ENCODE results near the gene HACD3.

Gene HACD3

GRCh38 chr15:65516997-65517865 lies 13.0 kb upstream of the HACD3 start, which contains the start of gene DPP8:
TSS of gene DPP8 (minus strand) at chr15:65517689. CDS start at chr15:65512553, 5,136 bp downstream.
- peak; percentile 94 for TF ChIP-seq CTCF (IDR thresholded peaks at IDR 0.05; ENCODE audit: low read depth, low read length, missing control alignments)
- peak; percentile 88 for DNase-seq (ENCODE audit: low read depth)
- H3K4me3 ChIP-seq (ENCODE audit: low read depth, low read length): peak within 1 kb of the TSS; percentile 99

DNA sequence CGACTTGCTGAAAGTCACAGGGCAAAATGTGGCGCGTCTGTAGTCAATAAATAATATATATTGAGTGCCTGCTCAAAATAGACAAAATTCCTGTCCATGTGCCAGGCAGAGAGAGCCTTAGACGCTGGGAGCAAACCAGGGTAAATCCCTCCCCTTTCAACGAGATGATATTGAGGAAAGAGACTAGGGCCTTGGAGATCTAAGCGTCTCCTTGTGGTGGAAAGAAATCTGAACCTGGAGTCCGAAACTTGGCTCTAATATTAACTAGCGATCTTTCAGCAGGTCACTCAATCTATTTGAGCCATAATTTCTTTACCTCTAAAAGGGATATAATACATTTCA lies 12.4 kb upstream of the HACD3 start:
- no peak for TF ChIP-seq CTCF (IDR thresholded peaks at IDR 0.05; ENCODE audit: low read depth, low read length, missing control alignments)
- no peak for DNase-seq (ENCODE audit: low read depth)
- peak overlapping the region; percentile 99 for H3K4me3 ChIP-seq (ENCODE audit: low read depth, low read length)

- no peak for DNase-seq (ENCODE audit: low read depth)
These were observed 11.5 kb upstream of the HACD3 start for GRCh38 chr15:65518633-65519285.

GRCh38 chr15:65521350-65521749 lies 8.9 kb upstream of the HACD3 start:
- DNase-seq (ENCODE audit: low read depth): no peak
- no peak overlapping the region for H3K4me3 ChIP-seq (ENCODE audit: low read depth, low read length)
- TF ChIP-seq CTCF (IDR thresholded peaks at IDR 0.05; ENCODE audit: low read depth, low read length, missing control alignments): no peak

More at GRCh38 chr15:65518633-65519285, 11.5 kb upstream of the HACD3 start:
- no peak for TF ChIP-seq CTCF (IDR thresholded peaks at IDR 0.05; ENCODE audit: low read depth, low read length, missing control alignments)
- H3K4me3 ChIP-seq (ENCODE audit: low read depth, low read length): no peak overlapping the region

GRCh38 chr15:65524226-65524625 lies 6.0 kb upstream of the HACD3 start:
- DNase-seq (ENCODE audit: low read depth): no peak
- TF ChIP-seq CTCF (IDR thresholded peaks at IDR 0.05; ENCODE audit: low read depth, low read length, missing control alignments): no peak
- H3K4me3 ChIP-seq (ENCODE audit: low read depth, low read length): no peak overlapping the region

DNA sequence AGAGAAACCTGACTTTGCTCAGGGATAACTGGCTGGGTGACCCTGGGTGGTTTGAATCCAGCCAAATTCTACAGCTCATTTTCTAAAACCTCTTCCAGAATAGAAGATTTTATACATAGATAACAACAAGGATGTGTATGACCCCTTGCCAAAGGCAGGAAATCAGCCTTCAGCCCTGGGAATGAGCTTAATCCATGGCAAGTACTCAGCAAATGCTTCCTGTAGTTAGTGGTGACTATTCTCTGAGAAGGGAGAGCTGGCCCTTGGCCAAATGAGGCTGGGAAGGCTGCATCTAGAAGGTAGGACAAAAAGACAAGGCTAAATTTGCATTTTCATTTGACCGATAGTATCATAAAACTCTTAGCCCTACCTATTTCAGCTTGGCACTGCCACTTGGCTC lies 4.6 kb upstream of the HACD3 start:
- no peak for DNase-seq (ENCODE audit: low read depth)
- no peak overlapping the region for H3K4me3 ChIP-seq (ENCODE audit: low read depth, low read length)
- TF ChIP-seq CTCF (IDR thresholded peaks at IDR 0.05; ENCODE audit: low read depth, low read length, missing control alignments): no peak
